Activated gamma-delta T cell (primary cell): ENCODE results near the gene OR52L1.

Experiments used
- DNase-seq: peaks from one replicate; lab custom pipeline; 2025; lab: John Stamatoyannopoulos, UW

OR52L1 gene

DNA sequence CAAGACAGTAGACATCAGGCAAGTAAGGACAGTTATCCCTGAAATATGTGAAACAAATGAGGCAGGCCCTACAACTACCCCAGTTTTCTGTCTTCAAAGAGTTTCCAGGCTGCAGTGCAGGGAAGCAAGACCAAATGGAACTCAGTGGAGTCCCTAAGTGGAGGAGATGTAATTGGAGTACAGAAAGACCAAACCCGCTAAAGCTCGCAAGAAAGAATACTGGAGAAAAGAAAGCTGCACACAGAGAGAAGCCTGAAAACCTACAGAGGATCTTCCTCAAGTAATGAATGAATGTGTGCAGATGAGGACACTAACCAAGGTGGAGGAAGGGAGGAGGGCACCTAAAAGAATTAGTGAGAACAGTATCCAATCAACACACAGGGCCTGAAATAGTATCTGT lies 46.0 kb downstream of the OR52L1 start:
- DNase-seq, result no peak

DNA sequence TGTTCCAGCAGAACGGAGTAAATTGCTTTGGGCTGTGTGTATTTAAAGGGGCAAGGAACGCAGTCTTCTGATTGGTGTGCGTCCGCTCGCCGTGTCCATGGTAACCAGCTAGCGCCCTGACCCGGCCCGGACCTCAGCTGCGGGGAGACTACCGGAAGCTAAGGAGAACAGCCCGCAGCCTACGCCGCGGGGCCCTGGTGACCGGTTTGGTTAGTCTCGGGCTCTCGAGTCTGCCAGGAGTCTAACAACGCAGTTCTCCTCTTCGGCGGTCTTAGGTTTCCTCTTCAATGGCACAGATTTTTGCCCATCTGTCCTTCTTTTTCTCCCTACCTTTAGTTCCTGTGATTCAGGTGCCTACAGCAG lies 48.2 kb downstream of the OR52L1 start:
- no peak for DNase-seq

DNA sequence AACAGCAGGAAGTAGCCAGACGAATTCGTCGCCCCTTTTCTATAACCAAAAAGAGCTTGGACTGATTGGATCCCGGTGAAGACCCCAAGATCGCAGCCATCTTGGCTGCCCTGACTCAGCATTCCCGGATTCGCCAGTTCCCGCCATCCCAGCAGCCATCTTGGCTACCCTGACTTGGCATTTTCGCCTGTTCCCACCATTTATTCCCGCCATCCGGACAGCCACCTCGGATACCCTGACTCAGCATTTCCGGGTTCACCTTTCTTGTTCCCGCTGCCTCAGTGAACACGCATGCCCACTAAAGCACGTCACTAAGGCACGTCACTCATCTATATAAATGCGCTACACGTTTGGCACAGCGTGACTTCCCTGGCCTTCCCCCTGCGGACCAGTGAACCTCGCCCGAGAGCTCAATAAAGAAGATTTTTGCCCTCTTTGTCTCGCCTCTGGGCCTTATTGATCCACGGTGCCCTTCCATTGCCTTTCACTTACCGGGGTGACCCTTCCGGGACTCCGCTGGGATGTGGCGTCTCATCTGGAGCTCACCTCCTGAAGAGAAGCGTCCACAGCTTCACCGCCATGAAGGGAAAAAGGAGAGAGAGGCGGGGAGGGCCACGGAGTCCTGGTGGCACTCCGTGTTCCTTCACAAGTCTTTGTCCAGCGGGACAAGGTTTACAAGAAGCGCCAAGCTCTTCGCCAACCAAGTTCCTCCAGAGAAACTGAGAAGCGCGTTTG lies 48.8 kb downstream of the OR52L1 start:
- no peak for DNase-seq
